Pancreas (tissue), 10 donors: Measurements from ENCODE around the gene SEL1L3. TPM values are rescaled to one million over a fixed set of nuclear protein-coding genes. Genes with fewer than 3 reads are reported as not detected.

ENCODE experiments used
- ATAC-seq, 4 donors: fragments of 200-7000 bp; cut with Tn5 transposase; one replicate each; pipeline versions ENCODE4 v1.8.0 to v1.9.1; 2020; ENCODE audit warnings: mild to moderate bottlenecking in 4 of 4, moderate library complexity in 4 of 4
- DNase-seq, 6 donors: peaks; one replicate each; pipeline ENCODE4 v3.0.0-alpha.2; 2020
- FAIRE-seq: peaks from 2 replicates; lab custom pipeline; 2012; peaks lifted over from hg19 to GRCh38; lab: Jason Lieb, UNC
- H3K27ac ChIP-seq, 4 donors: fragments of 200-600 bp; sonication (generic); 1 replicate in 3 of 4; 2 replicates in 1 of 4; pipeline versions ENCODE4 v1.5.0 to v1.8.0; 2020
- H3K27me3 ChIP-seq, 4 donors: fragments of 200-600 bp; one replicate each; pipeline ENCODE4 v1.8.0; 2021
- H3K36me3 ChIP-seq, 3 donors: fragments of 200-600 bp; sonication (generic) in 1 of 3; one replicate each; pipeline versions ENCODE4 v1.5.0 to v1.8.0; 2020 to 2021
- H3K4me1 ChIP-seq, 3 donors: fragments of 200-600 bp; one replicate each; pipeline ENCODE4 v1.8.0; 2021
- H3K4me3 ChIP-seq, 4 donors: fragments of 200-600 bp; sonication (generic) in 2 of 4; one replicate each; pipeline versions ENCODE4 v1.5.0 to v1.8.0; 2020 to 2021
- H3K9me3 ChIP-seq, 4 donors: fragments of 200-600 bp; one replicate each; pipeline ENCODE4 v1.8.0; 2021
- WGBS, 2 donors: extraction: QIAGEN DNeasy Blood & Tissue Kit; methylation state at CpG; one replicate each; pipeline ENCODE4 v1.1.7; 2013; 5-methylcytosine and 5-hydroxymethylcytosine counted together
- intact Hi-C, 3 donors: fragments of 100-400 bp; cut with DNase I; formaldehyde crosslinking; loops; one replicate each; pipeline versions ENCODE4 v1.11.1 to v1.14.2; 2022
- polyA plus RNA-seq, 2 donors: library from polyadenylated mRNA; stranded (reverse); fragments of 200-250 nt; gene quantifications; one replicate each; pipeline ENCODE4 v1.2.3, GENCODE V29; 2013
- total RNA-seq, 6 donors: library from RNA; stranded (reverse); fragmentation: NEBNext Ultra II Directional in 4 of 6; extraction: Animal tissue kit (Norgen Biotek cat#: 25700) in 4 of 6; gene quantifications; one replicate each; pipeline versions ENCODE4 v1.2.1 to v1.2.4, GENCODE V29; 2021 to 2023
- TF ChIP-seq, protein P1 (sequence below), 4 donors: fragments of 200-600 bp; sonication (generic) in 3 of 4; IDR thresholded peaks; one replicate each; pipeline versions ENCODE4 v1.5.0 to v1.8.0; 2021; ENCODE audit warnings: antibody characterized with exemption in 4 of 4
- donor health status: healthy with polysubstance abuse.
- donor health status: DM: no; HTN: no; CAD: no; lungs with moderate emphysema.
- donor health status: DM: no; HTN: no; CAD: no.
- donor health status: control.
- donor health status: control.
- donor health status: Bipolar disorder and iron deficiency.
- donor health status: DM: yes; HTN: yes; CAD: no.
- donor health status: DM: no; HTN: no; CAD: no.
- donor health status: DM: no; HTN: no; CAD: no.
- donor health status: DM: yes; HTN: yes; CAD: no.

The SEL1L3 gene
- total and polyA plus RNA-seq, 8 donors, result 18.4 to 76.7 (median 41.0) TPM

DNA sequence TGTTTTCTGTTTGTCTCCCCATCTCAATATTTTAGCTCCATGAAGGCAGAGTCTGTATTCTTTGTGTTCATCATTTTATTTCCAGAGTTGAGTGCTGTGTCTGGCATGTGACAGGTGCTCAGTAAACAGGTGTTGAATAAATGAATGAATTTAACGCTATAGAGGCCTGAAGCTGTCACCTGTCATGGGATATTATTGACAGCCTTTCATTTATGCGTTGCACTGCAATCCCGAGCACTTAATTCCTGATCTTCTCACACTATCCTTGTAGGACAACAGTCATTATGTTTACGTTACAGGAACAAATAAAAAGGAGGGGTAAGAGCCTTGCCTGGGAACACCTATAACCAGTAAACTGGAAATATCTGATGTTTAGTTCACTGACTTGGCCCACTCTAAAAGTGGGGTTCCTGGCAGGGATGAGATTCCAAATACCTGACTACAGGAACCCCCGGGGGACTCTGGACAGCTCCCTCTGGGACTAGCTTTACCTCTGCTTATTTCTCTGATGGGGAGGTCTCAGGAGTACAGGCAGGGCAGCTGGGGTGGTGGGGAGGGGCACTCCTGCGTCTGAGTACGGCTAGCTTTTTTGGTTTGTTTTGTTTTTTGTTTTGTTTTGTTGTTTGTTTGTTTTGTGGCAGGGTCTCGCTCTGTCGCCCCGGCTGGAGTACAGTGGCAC, 36.6 kb downstream of the SEL1L3 start:
- no peak for DNase-seq
- H3K27me3 ChIP-seq, result no peaks in the 10 kb centered on the region
- intact Hi-C loops, result no loop called here
- peaks cover 0 to 10% (median 6%) of the 10 kb centered on the region in 3 donors for H3K4me1 ChIP-seq
- FAIRE-seq, result no peak
- TF ChIP-seq, protein P1, sequence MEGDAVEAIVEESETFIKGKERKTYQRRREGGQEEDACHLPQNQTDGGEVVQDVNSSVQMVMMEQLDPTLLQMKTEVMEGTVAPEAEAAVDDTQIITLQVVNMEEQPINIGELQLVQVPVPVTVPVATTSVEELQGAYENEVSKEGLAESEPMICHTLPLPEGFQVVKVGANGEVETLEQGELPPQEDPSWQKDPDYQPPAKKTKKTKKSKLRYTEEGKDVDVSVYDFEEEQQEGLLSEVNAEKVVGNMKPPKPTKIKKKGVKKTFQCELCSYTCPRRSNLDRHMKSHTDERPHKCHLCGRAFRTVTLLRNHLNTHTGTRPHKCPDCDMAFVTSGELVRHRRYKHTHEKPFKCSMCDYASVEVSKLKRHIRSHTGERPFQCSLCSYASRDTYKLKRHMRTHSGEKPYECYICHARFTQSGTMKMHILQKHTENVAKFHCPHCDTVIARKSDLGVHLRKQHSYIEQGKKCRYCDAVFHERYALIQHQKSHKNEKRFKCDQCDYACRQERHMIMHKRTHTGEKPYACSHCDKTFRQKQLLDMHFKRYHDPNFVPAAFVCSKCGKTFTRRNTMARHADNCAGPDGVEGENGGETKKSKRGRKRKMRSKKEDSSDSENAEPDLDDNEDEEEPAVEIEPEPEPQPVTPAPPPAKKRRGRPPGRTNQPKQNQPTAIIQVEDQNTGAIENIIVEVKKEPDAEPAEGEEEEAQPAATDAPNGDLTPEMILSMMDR (IDR thresholded peaks at IDR 0.05), result no peak
- 93 to 95% methylated on average over 10 of the region's 10 CpGs for WGBS, 2 donors
- no peak for ATAC-seq
- no peak overlapping the region for H3K27ac ChIP-seq
- H3K4me3 ChIP-seq, result no peak overlapping the region
- H3K9me3 ChIP-seq, result no peaks in the 10 kb centered on the region
- no peaks in the 10 kb centered on the region for H3K36me3 ChIP-seq

DNA sequence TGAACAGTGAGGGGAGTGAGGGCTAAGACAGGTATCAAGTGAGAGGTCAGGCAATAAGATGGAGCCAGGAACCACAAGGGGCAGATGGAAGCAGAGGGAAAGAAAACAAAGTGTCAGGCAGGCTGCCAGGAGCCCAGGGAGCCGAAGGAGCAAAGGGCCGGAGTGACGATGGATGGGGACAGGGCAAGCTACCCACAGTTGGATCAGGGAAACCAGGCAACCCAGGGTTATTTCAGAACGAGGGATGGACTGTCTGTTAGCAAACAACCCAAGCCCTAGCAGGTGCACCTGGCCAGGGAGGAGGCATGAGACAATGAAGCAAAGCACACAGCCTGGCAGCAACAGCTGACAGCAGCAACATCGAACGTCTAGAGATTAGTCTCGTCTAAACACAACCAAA, 39.2 kb downstream of the SEL1L3 start:
- H3K4me3 ChIP-seq, result no peak overlapping the region
- no peak for ATAC-seq
- H3K36me3 ChIP-seq, result peaks cover 0 to 7% (median 0%) of the 10 kb centered on the region in 3 donors
- no peak for FAIRE-seq
- H3K27ac ChIP-seq, result no peak overlapping the region
- 84 to 88% methylated on average over 7 of the region's 7 CpGs for WGBS, 2 donors
- H3K27me3 ChIP-seq, result no peaks in the 10 kb centered on the region
- intact Hi-C loops, result no loop called here
- no peaks in the 10 kb centered on the region for H3K9me3 ChIP-seq
- TF ChIP-seq, protein P1 (IDR thresholded peaks at IDR 0.05), result no peak
- DNase-seq, result no peak
- H3K4me1 ChIP-seq, result peaks cover 0 to 10% (median 6%) of the 10 kb centered on the region in 3 donors

DNA sequence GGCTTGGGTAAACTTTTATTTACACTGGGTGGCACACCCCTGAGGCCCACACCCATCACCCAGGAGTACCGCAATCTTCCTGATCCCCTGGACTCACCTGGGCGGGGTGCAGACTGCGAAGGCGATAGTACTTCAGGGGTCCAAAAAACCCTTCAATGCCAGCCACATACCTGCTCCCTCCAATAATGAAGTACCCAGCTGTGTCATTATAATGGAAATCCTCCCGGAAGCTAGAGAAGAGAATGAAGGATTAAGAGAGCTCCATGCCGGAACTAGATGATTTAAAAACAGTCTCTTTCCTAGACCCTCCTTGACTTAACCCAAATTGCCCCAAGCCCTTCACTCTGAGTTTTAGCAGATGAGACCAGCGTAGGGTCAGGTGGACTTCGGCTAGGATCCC, 40.9 kb downstream of the SEL1L3 start:
- Histone ChIP-seq H3K4me1 (no peaks in the 10 kb centered on the region), H3K27ac (no peak overlapping the region), H3K9me3 (no peaks in the 10 kb centered on the region), H3K36me3 (peaks cover 0 to 22% (median 5%) of the 10 kb centered on the region in 3 donors), H3K4me3 (no peak overlapping the region), H3K27me3 (no peaks in the 10 kb centered on the region)
- ATAC-seq, result no peak
- DNase-seq, result no peak
- TF ChIP-seq, protein P1 (IDR thresholded peaks at IDR 0.05), result no peak
- 97 to 99% methylated on average over 8 of the region's 8 CpGs for WGBS, 2 donors
- intact Hi-C loops, result no loop called here
- no peak for FAIRE-seq

DNA sequence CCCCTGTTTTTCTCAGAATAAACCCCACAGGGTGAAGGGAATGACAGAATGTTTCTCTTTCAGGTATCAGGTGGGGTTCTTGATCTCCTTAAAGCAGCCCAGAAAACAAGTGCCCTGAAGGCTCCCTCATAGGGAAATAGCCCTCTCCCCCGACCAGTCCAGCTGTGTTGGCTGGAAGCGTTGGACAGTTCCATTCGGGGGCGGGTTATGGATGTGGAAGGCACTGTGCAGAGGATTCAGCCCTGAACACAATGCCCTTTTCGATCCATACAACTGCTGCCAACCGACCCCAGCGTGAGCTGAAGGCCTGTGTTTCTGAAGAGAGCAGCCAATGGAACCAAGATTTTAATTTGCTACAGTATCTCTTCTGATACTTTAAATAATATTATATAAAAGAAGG, 41.5 kb downstream of the SEL1L3 start:
- ATAC-seq, result no peak
- Histone ChIP-seq H3K27me3 (no peaks in the 10 kb centered on the region), H3K27ac (no peak overlapping the region), H3K36me3 (peaks cover 0 to 23% (median 5%) of the 10 kb centered on the region in 3 donors), H3K9me3 (no peaks in the 10 kb centered on the region), H3K4me3 (no peak overlapping the region), H3K4me1 (no peaks in the 10 kb centered on the region)
- WGBS, 2 donors, result 98% methylated on average over 7 of the region's 7 CpGs
- no peak for FAIRE-seq
- TF ChIP-seq, protein P1 (IDR thresholded peaks at IDR 0.05), result no peak
- DNase-seq, result no peak
- intact Hi-C loops, result no loop called here

DNA sequence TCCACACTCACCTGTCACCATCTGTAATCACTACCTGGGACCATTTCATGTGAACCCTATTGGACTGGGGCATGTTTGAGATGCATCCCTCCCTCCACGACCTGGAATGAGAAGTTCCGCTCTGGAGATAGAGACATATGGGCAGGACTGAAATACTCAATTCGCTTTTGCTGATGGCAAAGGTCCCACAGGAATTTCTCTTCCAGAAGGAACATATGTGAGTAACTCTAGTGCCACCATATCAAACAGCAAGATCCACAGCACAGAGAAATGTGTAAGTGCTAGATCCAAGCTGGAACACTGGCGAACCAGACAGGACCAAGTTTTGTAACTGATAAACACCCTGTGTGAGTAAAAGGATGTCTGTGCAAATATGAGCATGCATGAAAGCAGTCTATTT, 43.9 kb downstream of the SEL1L3 start:
- DNase-seq (no peak), FAIRE-seq (no peak), ATAC-seq (no peak)
- Histone ChIP-seq H3K27ac (no peak overlapping the region), H3K4me3 (no peak overlapping the region), H3K36me3 (peaks cover 0 to 23% (median 5%) of the 10 kb centered on the region in 3 donors), H3K4me1 (no peaks in the 10 kb centered on the region), H3K27me3 (no peaks in the 10 kb centered on the region), H3K9me3 (no peaks in the 10 kb centered on the region)
- TF ChIP-seq, protein P1 (IDR thresholded peaks at IDR 0.05), result no peak
- intact Hi-C loops, result no loop called here
- WGBS, 2 donors, result 82 to 83% methylated on average over 4 of the region's 4 CpGs
